CD4-positive, alpha-beta memory T cell (primary cell): ENCODE measurements around the gene EFHD2. TPM values are rescaled to one million over a fixed set of nuclear protein-coding genes. Genes with fewer than 3 reads are reported as not detected.

Experiments
- CTCF ChIA-PET: fragments of 350-600 bp; sonication (Branson Sonifier 250); formaldehyde crosslinking; loops from one replicate; lab custom pipeline; 2021; ENCODE audit warnings: inconsistent platforms; ENCODE audit not compliant: partially characterized antibody; lab: Charles Lee
- POLR2A ChIA-PET: fragments of 350-600 bp; sonication (Branson Sonifier 250); formaldehyde crosslinking; loops from one replicate; lab custom pipeline; 2021; ENCODE audit not compliant: partially characterized antibody; lab: Charles Lee
- DNase-seq, 5 donors: peaks; one replicate each; pipeline versions ENCODE4 v3.0.0 to v3.0.0-alpha.2; 2020 to 2022; ENCODE audit warnings: mixed read lengths in 1 of 5
- H3K27ac ChIP-seq: one replicate; pipeline ENCODE4 v1.7.0; 2013; ENCODE audit warnings: low read depth, low read length
- H3K27me3 ChIP-seq: 2 replicates; pipeline ENCODE4 v1.7.0; 2013; ENCODE audit warnings: mild to moderate bottlenecking, low read length, moderate library complexity; ENCODE audit not compliant: insufficient read depth
- H3K36me3 ChIP-seq: 2 replicates; pipeline ENCODE4 v1.7.0; 2013; ENCODE audit warnings: mild to moderate bottlenecking, low read length, moderate library complexity; ENCODE audit not compliant: insufficient read depth
- H3K4me1 ChIP-seq: 2 replicates; pipeline ENCODE4 v1.7.0; 2013; ENCODE audit warnings: mild to moderate bottlenecking, low read length, moderate library complexity; ENCODE audit not compliant: insufficient read depth
- H3K4me3 ChIP-seq, 2 donors: one replicate each; pipeline ENCODE4 v1.7.0; 2013; ENCODE audit warnings: low read length in 2 of 2, mild to moderate bottlenecking in 1 of 2
- H3K9me3 ChIP-seq, 2 donors: one replicate each; pipeline ENCODE4 v1.7.0; 2013; ENCODE audit warnings: low read length in 2 of 2, control low read depth in 1 of 2; ENCODE audit not compliant: control insufficient read depth in 1 of 2
- H3K27ac Mint-ChIP-seq, 7 donors: one replicate each; pipeline ENCODE4 v1.8.0; 2020 to 2021; ENCODE audit warnings: mixed read lengths in 7 of 7, mild to moderate bottlenecking in 6 of 7, inconsistent platforms in 3 of 7, moderate library complexity in 3 of 7
- H3K27me3 Mint-ChIP-seq, 2 donors: one replicate each; pipeline ENCODE4 v1.8.0; 2020 to 2021; ENCODE audit warnings: mixed read lengths in 2 of 2
- H3K36me3 Mint-ChIP-seq, 2 donors: one replicate each; pipeline ENCODE4 v1.8.0; 2020 to 2021; ENCODE audit warnings: mixed read lengths in 2 of 2, inconsistent platforms in 1 of 2, mild to moderate bottlenecking in 1 of 2
- H3K4me1 Mint-ChIP-seq, 4 donors: one replicate each; pipeline ENCODE4 v1.8.0; 2020 to 2021; ENCODE audit warnings: mixed read lengths in 4 of 4, mild to moderate bottlenecking in 1 of 4
- H3K4me3 Mint-ChIP-seq, 8 donors: one replicate each; pipeline ENCODE4 v1.8.0; 2020 to 2021; ENCODE audit warnings: mixed read lengths in 8 of 8, mild to moderate bottlenecking in 7 of 8, moderate library complexity in 6 of 8, inconsistent platforms in 3 of 8
- H3K9me3 Mint-ChIP-seq, 8 donors: one replicate each; pipeline ENCODE4 v1.8.0; 2020 to 2021; ENCODE audit warnings: mixed read lengths in 8 of 8, mild to moderate bottlenecking in 5 of 8, inconsistent platforms in 3 of 8, moderate library complexity in 1 of 8
- intact Hi-C: fragments of 100-400 bp; cut with micrococcal nuclease; formaldehyde crosslinking; loops from one replicate; pipeline ENCODE4 v1.15.1; 2023
- polyA plus RNA-seq, 2 donors: library from polyadenylated mRNA; unstranded; fragments of 300-500 nt; fragmentation: Illumina TruSeq; gene quantifications; one replicate each; pipeline ENCODE4 v1.2.3, GENCODE V29; 2021
- total RNA-seq, 2 experiments: library from RNA; stranded (reverse); gene quantifications; one replicate each; pipeline ENCODE4 v1.2.3, GENCODE V29; 2021

EFHD2 gene
- total and polyA plus RNA-seq, 4 experiments from 2014 or later, result 46.4 to 66.7 (median 54.4) TPM

DNA sequence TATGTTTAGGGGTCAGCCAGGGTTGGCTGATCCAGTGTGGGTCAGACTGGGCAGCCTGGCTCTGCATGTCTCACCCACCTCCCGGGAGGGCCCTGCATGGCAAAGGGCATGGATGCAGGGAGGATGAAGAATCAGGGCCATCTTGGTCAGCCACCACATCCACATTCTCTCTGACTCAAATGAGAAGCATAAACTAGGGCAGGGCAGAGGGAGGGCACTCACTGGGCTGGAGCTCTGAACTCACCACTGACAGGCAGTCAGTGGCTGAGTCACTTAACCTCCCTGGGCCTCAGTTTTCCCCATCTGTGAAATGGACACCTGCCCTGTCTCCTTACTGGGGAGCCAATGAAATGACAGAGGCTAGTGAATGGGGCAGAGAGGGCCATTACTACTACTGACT is 42.5 kb downstream of the EFHD2 start:
- Histone ChIP-seq H3K36me3 (no peaks in the 10 kb centered on the region), H3K9me3 (no peaks in the 10 kb centered on the region), H3K27me3 (no peaks in the 10 kb centered on the region), H3K4me3 (no peak overlapping the region), H3K27ac (no peak overlapping the region), H3K4me1 (no peaks in the 10 kb centered on the region)
- no peaks in the 10 kb centered on the region for H3K4me1 Mint-ChIP-seq
- H3K27me3 Mint-ChIP-seq, result peaks cover 6 to 11% of the 10 kb centered on the region in 2 donors
- H3K27ac Mint-ChIP-seq, result no peak overlapping the region
- ChIA-PET POLR2A (no interaction called here), CTCF (no interaction called here)
- no peaks in the 10 kb centered on the region for H3K9me3 Mint-ChIP-seq
- intact Hi-C loops, result no loop called here
- no peaks in the 10 kb centered on the region for H3K36me3 Mint-ChIP-seq
- DNase-seq, result no peak
- no peak overlapping the region for H3K4me3 Mint-ChIP-seq

- Histone ChIP-seq H3K27me3 (no peaks in the 10 kb centered on the region), H3K9me3 (no peaks in the 10 kb centered on the region), H3K27ac (no peak overlapping the region), H3K4me3 (no peak overlapping the region), H3K4me1 (no peaks in the 10 kb centered on the region), H3K36me3 (no peaks in the 10 kb centered on the region)
- Mint-ChIP-seq H3K4me1 (no peaks in the 10 kb centered on the region), H3K9me3 (no peaks in the 10 kb centered on the region), H3K27me3 (peaks cover 5 to 12% of the 10 kb centered on the region in 2 donors), H3K36me3 (no peaks in the 10 kb centered on the region), H3K27ac (no peak overlapping the region), H3K4me3 (no peak overlapping the region)
- CTCF ChIA-PET, result no interaction called here
- no peak for DNase-seq
- intact Hi-C loops, result no loop called here
- POLR2A ChIA-PET, result no interaction called here
These were observed 43.3 kb downstream of the EFHD2 start for GRCh38 chr1:15452866-15453571.

GRCh38 chr1:15453734-15454133 is 44.0 kb downstream of the EFHD2 start:
- no peak for DNase-seq
- Mint-ChIP-seq H3K27me3 (peaks cover 5 to 12% of the 10 kb centered on the region in 2 donors), H3K9me3 (no peaks in the 10 kb centered on the region), H3K27ac (no peak overlapping the region), H3K4me1 (no peaks in the 10 kb centered on the region), H3K36me3 (no peaks in the 10 kb centered on the region), H3K4me3 (no peak overlapping the region)
- CTCF ChIA-PET, result no interaction called here
- intact Hi-C loops, result no loop called here
- Histone ChIP-seq H3K4me1 (no peaks in the 10 kb centered on the region), H3K27me3 (no peaks in the 10 kb centered on the region), H3K36me3 (no peaks in the 10 kb centered on the region), H3K4me3 (no peak overlapping the region), H3K27ac (no peak overlapping the region), H3K9me3 (no peaks in the 10 kb centered on the region)
- POLR2A ChIA-PET, result no interaction called here

DNA sequence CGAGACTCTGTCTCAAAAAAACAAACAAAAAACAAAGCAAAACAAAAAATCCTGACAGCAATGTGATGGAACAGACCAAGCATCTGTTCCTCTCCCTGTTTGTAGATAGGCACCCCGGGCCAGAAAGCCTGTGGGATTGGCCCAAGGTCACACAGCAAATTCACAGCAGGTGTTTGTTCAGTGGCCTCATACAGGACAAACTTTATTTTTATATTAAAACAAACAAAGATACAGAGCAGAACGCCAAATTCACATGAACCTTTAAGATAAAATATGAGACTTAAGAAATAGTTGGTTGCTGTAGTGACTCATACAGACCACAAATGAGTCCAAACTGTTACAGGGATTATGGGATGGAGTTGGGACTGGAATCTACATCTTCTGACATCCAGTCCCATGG is 44.6 kb downstream of the EFHD2 start:
- Histone ChIP-seq H3K4me3 (no peak overlapping the region), H3K27me3 (no peaks in the 10 kb centered on the region), H3K9me3 (no peaks in the 10 kb centered on the region), H3K4me1 (no peaks in the 10 kb centered on the region), H3K36me3 (no peaks in the 10 kb centered on the region), H3K27ac (no peak overlapping the region)
- POLR2A ChIA-PET, result no interaction called here
- Mint-ChIP-seq H3K27me3 (peaks cover 5 to 12% of the 10 kb centered on the region in 2 donors), H3K9me3 (no peaks in the 10 kb centered on the region), H3K36me3 (no peaks in the 10 kb centered on the region), H3K4me1 (no peaks in the 10 kb centered on the region), H3K4me3 (no peak overlapping the region), H3K27ac (no peak overlapping the region)
- intact Hi-C loops, result no loop called here
- DNase-seq, result no peak
- CTCF ChIA-PET, result no interaction called here

DNA sequence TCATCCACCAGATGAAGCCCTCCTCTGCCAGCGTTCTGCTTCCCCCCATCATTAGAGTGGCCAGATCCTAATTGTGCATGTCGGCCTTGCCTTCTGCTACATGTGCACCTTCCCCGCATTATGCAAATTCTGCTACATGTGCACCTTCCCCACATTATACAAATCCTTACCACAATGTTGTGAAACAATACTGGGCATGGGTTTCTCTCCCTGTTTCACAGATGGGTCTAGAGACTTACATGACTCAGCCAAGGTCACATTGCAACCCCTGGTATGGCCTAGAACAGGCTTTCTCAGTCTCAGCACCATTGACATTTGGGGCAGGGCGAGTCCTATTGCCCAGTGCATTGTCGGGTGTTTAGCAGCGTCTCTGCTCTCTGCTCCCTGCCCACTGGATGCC is 45.8 kb downstream of the EFHD2 start:
- Histone ChIP-seq H3K9me3 (no peaks in the 10 kb centered on the region), H3K36me3 (no peaks in the 10 kb centered on the region), H3K27ac (no peak overlapping the region), H3K4me3 (no peak overlapping the region), H3K27me3 (no peaks in the 10 kb centered on the region), H3K4me1 (no peaks in the 10 kb centered on the region)
- ChIA-PET CTCF (no interaction called here), POLR2A (no interaction called here)
- intact Hi-C loops, result no loop called here
- H3K9me3 Mint-ChIP-seq, result no peaks in the 10 kb centered on the region
- H3K27ac Mint-ChIP-seq, result no peak overlapping the region
- H3K4me1 Mint-ChIP-seq, result no peaks in the 10 kb centered on the region
- peaks cover 5 to 9% of the 10 kb centered on the region in 2 donors for H3K27me3 Mint-ChIP-seq
- no peaks in the 10 kb centered on the region for H3K36me3 Mint-ChIP-seq
- H3K4me3 Mint-ChIP-seq, result no peak overlapping the region
- DNase-seq, result no peak

DNA sequence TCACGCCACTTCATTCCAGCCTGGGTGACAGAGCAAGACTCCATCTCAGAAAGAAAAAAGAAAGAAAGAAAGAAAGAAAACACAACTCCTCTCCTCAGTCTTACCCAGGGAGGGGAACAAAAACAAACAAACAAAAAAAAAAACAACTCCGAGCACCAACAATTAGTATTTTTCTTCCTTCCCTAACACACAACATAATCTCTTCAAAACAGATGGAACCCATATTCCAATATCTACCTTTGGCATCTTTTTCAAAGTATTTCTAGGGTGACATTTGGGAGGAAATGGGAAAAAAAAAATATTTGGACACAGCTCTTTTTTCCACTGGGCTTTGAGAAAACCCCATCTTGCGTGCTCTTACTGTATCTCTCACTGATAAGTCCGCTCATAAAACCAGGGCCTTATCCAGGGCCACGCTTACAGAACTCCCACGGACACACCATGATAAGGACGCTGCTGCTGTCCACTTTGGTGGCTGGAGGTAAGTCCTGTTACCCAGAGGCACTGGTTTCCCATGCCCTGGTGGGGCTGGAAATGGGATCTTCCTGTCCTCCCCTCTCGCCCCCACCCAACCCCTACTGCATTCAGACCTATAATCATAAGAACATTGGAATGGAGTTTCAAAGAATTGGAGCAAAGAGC is 46.7 kb downstream of the EFHD2 start, which contains the start of gene CELA2A:
CELA2A (plus strand) TSS at position 420 of the 642 bp plus-strand sequence; CDS start at position 442, 22 bp downstream.
- Histone ChIP-seq H3K27ac (no peak within 1 kb of the TSS), H3K4me1 (no peaks in the 10 kb centered on the region), H3K27me3 (no peaks in the 10 kb centered on the region), H3K36me3 (no peaks in the 10 kb centered on the region), H3K4me3 (no peak within 1 kb of the TSS), H3K9me3 (no peaks in the 10 kb centered on the region)
- Mint-ChIP-seq H3K4me1 (no peaks in the 10 kb centered on the region), H3K36me3 (no peaks in the 10 kb centered on the region), H3K4me3 (no peak within 1 kb of the TSS), H3K9me3 (no peaks in the 10 kb centered on the region), H3K27ac (no peak within 1 kb of the TSS), H3K27me3 (peaks cover 2 to 9% of the 10 kb centered on the region in 2 donors)
- ChIA-PET CTCF (no interaction called here), POLR2A (no interaction called here)
- DNase-seq, result no peak
- intact Hi-C loops, result no loop called here

DNA sequence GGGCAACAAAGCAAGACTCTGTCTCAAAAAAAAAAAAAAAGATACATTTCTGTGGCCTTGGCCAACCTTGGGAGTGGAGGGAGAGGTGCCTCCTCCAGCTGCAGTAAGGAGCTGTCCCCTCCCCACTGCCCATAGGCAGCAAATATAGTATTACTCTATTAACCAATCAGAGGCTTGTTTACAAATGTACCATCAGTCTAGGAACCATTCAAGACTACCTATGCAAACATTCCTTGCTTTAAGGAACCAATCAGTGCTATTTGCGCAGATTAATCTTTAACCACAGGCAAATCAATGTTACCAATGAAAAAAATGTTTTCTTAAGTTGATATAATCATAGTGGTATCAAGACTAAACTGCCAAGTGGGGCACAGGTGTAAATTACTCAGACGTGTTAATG is 47.9 kb downstream of the EFHD2 start:
- Mint-ChIP-seq H3K4me3 (no peak overlapping the region), H3K27me3 (peaks cover 2 to 9% of the 10 kb centered on the region in 2 donors), H3K4me1 (no peaks in the 10 kb centered on the region), H3K27ac (no peak overlapping the region), H3K9me3 (no peaks in the 10 kb centered on the region), H3K36me3 (no peaks in the 10 kb centered on the region)
- POLR2A ChIA-PET, result no interaction called here
- intact Hi-C loops, result no loop called here
- no peak overlapping the region for H3K4me3 ChIP-seq
- H3K27me3 ChIP-seq, result no peaks in the 10 kb centered on the region
- H3K4me1 ChIP-seq, result no peaks in the 10 kb centered on the region
- CTCF ChIA-PET, result no interaction called here
- no peaks in the 10 kb centered on the region for H3K9me3 ChIP-seq
- H3K36me3 ChIP-seq, result no peaks in the 10 kb centered on the region
- no peak for DNase-seq
- H3K27ac ChIP-seq, result no peak overlapping the region
